Endothelial cell of umbilical vein (primary cell): ENCODE data around the gene EIF2A. TPM values are rescaled to one million over a fixed set of nuclear protein-coding genes. Genes with fewer than 3 reads are reported as not detected.

Experiments
- BruUV-seq: library from RNA; stranded (reverse); fragments of 400-500 nt; replicated peaks from 2 replicates; lab custom pipeline; 2021; lab: Mats Ljungman, UMichigan
- CTCF ChIA-PET: fragments of 300-600, 350-600 bp; sonication (Branson Sonifier 250); formaldehyde crosslinking; loops from one replicate; lab custom pipeline; 2021; ENCODE audit warnings: antibody characterized with exemption, inconsistent platforms; lab: Charles Lee
- POLR2A ChIA-PET: fragments of 300-600, 350-600 bp; sonication (Branson Sonifier 250); formaldehyde crosslinking; loops from one replicate; lab custom pipeline; 2021; ENCODE audit warnings: antibody characterized with exemption, inconsistent platforms; lab: Charles Lee
- DNase-seq: peaks from one replicate; pipeline ENCODE4 v3.0.0-alpha.2; 2011; ENCODE audit warnings: low read depth, low spot score
- FAIRE-seq: peaks from 2 replicates; lab custom pipeline; 2011; peaks lifted over from hg19 to GRCh38; lab: Jason Lieb, UNC
- H2AFZ ChIP-seq: 2 replicates; pipeline ENCODE4 v1.6.0; 2012; ENCODE audit warnings: low read depth, low read length, control low read depth, inconsistent platforms
- H3K27ac ChIP-seq: 2 replicates; pipeline ENCODE4 v1.5.1; 2011; ENCODE audit warnings: low read depth, mild to moderate bottlenecking, control low read depth, low read length, moderate library complexity; ENCODE audit not compliant: insufficient read depth
- H3K27me3 ChIP-seq, 2 experiments: 2 replicates each; pipeline versions ENCODE4 v1.6.0 to v1.6.1; 2011; ENCODE audit warnings: low read length in 2 of 2, mixed read lengths in 1 of 2; ENCODE audit not compliant: control insufficient read depth in 2 of 2, insufficient read depth in 2 of 2
- H3K36me3 ChIP-seq, 2 experiments: 2 replicates in 1 of 2; 3 replicates in 1 of 2; pipeline ENCODE4 v1.5.1; 2011; ENCODE audit warnings: low read length in 2 of 2, mild to moderate bottlenecking in 1 of 2, moderate library complexity in 1 of 2; ENCODE audit not compliant: control insufficient read depth in 2 of 2, insufficient read depth in 2 of 2; ENCODE audit errors: extremely low read depth in 1 of 2
- H3K4me1 ChIP-seq: 3 replicates; pipeline ENCODE4 v1.5.1; 2011; ENCODE audit warnings: mild to moderate bottlenecking, low read length; ENCODE audit not compliant: control insufficient read depth, insufficient read depth; ENCODE audit errors: extremely low read depth
- H3K4me2 ChIP-seq: 2 replicates; pipeline ENCODE4 v1.6.1; 2011; ENCODE audit warnings: low read length, control low read depth, mixed read lengths; ENCODE audit not compliant: insufficient read depth
- H3K4me3 ChIP-seq, 3 experiments: fragments of 200-600 bp in 1 of 3; sonication (generic), shearing (Covaris generic) in 1 of 3; replicated peaks in 1 of 3; 2 replicates each; pipeline ENCODE4 v1.5.1; 2011 to 2016; ENCODE audit warnings: control low read depth in 3 of 3, low read length in 3 of 3, mild to moderate bottlenecking in 2 of 3, inconsistent platforms in 1 of 3, low read depth in 1 of 3, moderate library complexity in 1 of 3; ENCODE audit not compliant: insufficient read depth in 1 of 3
- H3K79me2 ChIP-seq: 2 replicates; pipeline ENCODE4 v1.6.0; 2012; ENCODE audit warnings: low read length, inconsistent platforms; ENCODE audit not compliant: control insufficient read depth, insufficient read depth
- H3K9ac ChIP-seq: replicated peaks from 2 replicates; pipeline ENCODE3; 2011; ENCODE audit warnings: low read length, control low read depth; ENCODE audit not compliant: insufficient read depth; ENCODE audit errors: extremely low read depth
- H3K9me1 ChIP-seq: replicated peaks from 3 replicates; pipeline ENCODE4 v1.6.0; 2011; ENCODE audit warnings: mild to moderate bottlenecking, low read length; ENCODE audit not compliant: control insufficient read depth, insufficient read depth; ENCODE audit errors: extremely low read depth
- H3K9me3 ChIP-seq: replicated peaks from 2 replicates; pipeline ENCODE4 v1.5.1; 2012; ENCODE audit warnings: low read length, inconsistent platforms; ENCODE audit not compliant: control insufficient read depth, insufficient read depth
- H4K20me1 ChIP-seq: replicated peaks from 2 replicates; pipeline ENCODE3; 2011; ENCODE audit warnings: mild to moderate bottlenecking, low read length; ENCODE audit not compliant: control insufficient read depth, insufficient read depth; ENCODE audit errors: extremely low read depth
- CTCF ChIP-seq, 2 donors: IDR thresholded peaks; 1 replicate in 1 of 2; 2 replicates in 1 of 2; pipeline ENCODE4 v1.5.1; 2011; ENCODE audit warnings: low read length in 2 of 2, mild to moderate bottlenecking in 2 of 2, moderate library complexity in 2 of 2, control low read depth in 1 of 2, inconsistent platforms in 1 of 2, low read depth in 1 of 2; ENCODE audit not compliant: insufficient read depth in 1 of 2; ENCODE audit errors: extremely low read depth in 1 of 2
- EZH2 ChIP-seq: IDR thresholded peaks from 2 replicates; pipeline ENCODE4 v1.6.1; 2012; ENCODE audit warnings: borderline replicate concordance, low read depth, mild to moderate bottlenecking, moderate library complexity, low read length, inconsistent platforms; ENCODE audit not compliant: severe bottlenecking
- FOS ChIP-seq: IDR thresholded peaks from 2 replicates; pipeline ENCODE4 v1.6.1; 2011; ENCODE audit warnings: mild to moderate bottlenecking, low read length, moderate library complexity, borderline replicate concordance; ENCODE audit not compliant: insufficient read depth
- GATA2 ChIP-seq: IDR thresholded peaks from 2 replicates; pipeline ENCODE4 v1.7.0; 2011; ENCODE audit warnings: low read depth, mild to moderate bottlenecking, moderate library complexity, mixed read lengths, low read length; ENCODE audit not compliant: insufficient read length, insufficient read depth
- JUN ChIP-seq: IDR thresholded peaks from 2 replicates; pipeline ENCODE4 v1.6.1; 2011; ENCODE audit warnings: borderline replicate concordance, low read depth; ENCODE audit not compliant: insufficient read length, insufficient read depth
- MYC ChIP-seq: IDR thresholded peaks from one replicate; pipeline ENCODE4 v1.6.1; 2011; ENCODE audit warnings: mild to moderate bottlenecking, low read depth, low read length
- POLR2A ChIP-seq: IDR thresholded peaks from 2 replicates; pipeline ENCODE4 v1.6.1; 2012; ENCODE audit warnings: low read depth, mild to moderate bottlenecking, control low read depth, low read length
- POLR2AphosphoS5 ChIP-seq: IDR thresholded peaks from 2 replicates; pipeline ENCODE4 v1.6.1; 2012; ENCODE audit warnings: low read depth, mild to moderate bottlenecking, control low read depth, low read length, moderate library complexity; ENCODE audit not compliant: insufficient read depth
- dilution Hi-C: fragments of 300-500 bp; cut with MboI; formaldehyde crosslinking; loops from one replicate; pipeline ENCODE4 v1.15.0; 2019; ENCODE audit warnings: low sequenced_read_pairs; ENCODE audit not compliant: extremely low pct_ligation_motif_present
- intact Hi-C: fragments of 100-400 bp; cut with micrococcal nuclease; formaldehyde crosslinking; loops from one replicate; pipeline ENCODE4 v1.10.0; 2022
- polyA plus RNA-seq, 4 experiments: library from polyadenylated mRNA; depleted of rRNA in 3 of 4; stranded (reverse) in 3 of 4; unstranded in 1 of 4; fragments of >200 nt; gene quantifications; 2 replicates each; pipeline versions ENCODE4 v1.2.1 to v1.2.3, GENCODE V29; 2011 to 2012; ENCODE audit warnings: missing spikeins in 1 of 4
- total RNA-seq: library from RNA; stranded (reverse); gene quantifications from 2 replicates; pipeline ENCODE4 v1.2.3, GENCODE V29; 2021
- TF ChIP-seq, protein P1 (sequence below): IDR thresholded peaks from 2 replicates; pipeline ENCODE4 v1.6.1; 2011; ENCODE audit not compliant: insufficient read depth, insufficient read length

EIF2A gene
- total and polyA plus RNA-seq, 2 donors (not counting 3 experiments of a cell fraction or from before 2014, with no cell fraction given): 85.2 to 97.6 TPM

- Histone ChIP-seq H3K36me3 (no peaks in the 10 kb centered on the region), H2AFZ (no peak overlapping the region), H3K9me1 (no peaks in the 10 kb centered on the region), H3K4me2 (no peak overlapping the region), H3K9ac (no peak overlapping the region), H3K79me2 (no peaks in the 10 kb centered on the region), H4K20me1 (no peaks in the 10 kb centered on the region), H3K9me3 (no peaks in the 10 kb centered on the region), H3K27ac (no peak overlapping the region), H3K27me3 (no peaks in the 10 kb centered on the region), H3K4me3 (no peak overlapping the region), H3K4me1 (no peaks in the 10 kb centered on the region)
- no peak for TF ChIP-seq FOS
- TF ChIP-seq EZH2: no peak
- no peak for TF ChIP-seq GATA2
- no peak for TF ChIP-seq JUN
- TF ChIP-seq, protein P1, sequence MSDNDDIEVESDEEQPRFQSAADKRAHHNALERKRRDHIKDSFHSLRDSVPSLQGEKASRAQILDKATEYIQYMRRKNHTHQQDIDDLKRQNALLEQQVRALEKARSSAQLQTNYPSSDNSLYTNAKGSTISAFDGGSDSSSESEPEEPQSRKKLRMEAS: no peak
- TF ChIP-seq POLR2AphosphoS5: no peak
- no peak for TF ChIP-seq MYC
- no peak for TF ChIP-seq CTCF (IDR thresholded peaks at IDR 0.05; ENCODE audit: extremely low read depth in 1 of 2, insufficient read depth in 1 of 2, low read depth in 1 of 2, low read length in 2 of 2)
- TF ChIP-seq POLR2A: no peak
- no TSS peak for BruUV-seq
- DNase-seq (no peak), FAIRE-seq (no peak)
- intact Hi-C loops (no loop called here), dilution Hi-C loops (no loop called here)
- ChIA-PET POLR2A (no interaction called here), CTCF (interaction anchor here (1.0 to 1.4 kb wide), 2 partner anchors 26 to 337 kb away, joined by 3 to 4 read pairs; no protein-coding TSS in a partner anchor)
Observed at GRCh38 chr3:150521463-150521862, 25.1 kb upstream of the EIF2A start.
